WTC11 (cell line): ENCODE results near the gene KIAA1755. TPM values are rescaled to one million over a fixed set of nuclear protein-coding genes. Genes with fewer than 3 reads are reported as not detected.

ENCODE experiments used
- ATAC-seq: fragments of 200-7000 bp; cut with Tn5 transposase; 2 replicates; pipeline ENCODE4 v1.10.0; 2021; ENCODE audit warnings: mild to moderate bottlenecking, moderate library complexity
- CTCF ChIA-PET: fragments of 300-600 bp; sonication (Branson Sonifier 250); formaldehyde crosslinking; loops from one replicate; lab custom pipeline; 2021; ENCODE audit warnings: antibody characterized with exemption; lab: Charles Lee
- POLR2A ChIA-PET: fragments of 350-600 bp; sonication (Branson Sonifier 250); formaldehyde crosslinking; loops from one replicate; lab custom pipeline; 2021; ENCODE audit warnings: antibody characterized with exemption; lab: Charles Lee
- DNase-seq: peaks from one replicate; pipeline ENCODE4 v3.0.0; 2021; ENCODE audit warnings: low spot score
- H3K27ac Mint-ChIP-seq: 2 replicates; pipeline ENCODE4 v1.8.0; 2021; ENCODE audit warnings: mixed read lengths
- H3K27me3 Mint-ChIP-seq: 2 replicates; pipeline ENCODE4 v1.8.0; 2021; ENCODE audit warnings: low read depth, mild to moderate bottlenecking, moderate library complexity, mixed read lengths
- H3K36me3 Mint-ChIP-seq: 2 replicates; pipeline ENCODE4 v1.8.0; 2021; ENCODE audit warnings: mixed read lengths
- H3K4me1 Mint-ChIP-seq: 2 replicates; pipeline ENCODE4 v1.8.0; 2022; ENCODE audit warnings: mixed read lengths
- H3K4me3 Mint-ChIP-seq: 2 replicates; pipeline ENCODE4 v1.8.0; 2021; ENCODE audit warnings: mild to moderate bottlenecking, moderate library complexity, mixed read lengths
- H3K9me3 Mint-ChIP-seq: 2 replicates; pipeline ENCODE4 v1.8.0; 2021; ENCODE audit warnings: mixed read lengths
- AR ChIP-seq: fragments of 250-450 bp; sonication (Bioruptor Pico); IDR thresholded peaks from 2 replicates; pipeline ENCODE4 v1.9.0; 2021; ENCODE audit warnings: mild to moderate bottlenecking
- E2F1 ChIP-seq: sonication (generic); formaldehyde crosslinking; IDR thresholded peaks from 2 replicates; pipeline ENCODE4 v1.8.0; 2022; ENCODE audit warnings: mild to moderate bottlenecking, missing genetic modification reagents
- ELF4 ChIP-seq: sonication (generic); formaldehyde crosslinking; IDR thresholded peaks from 2 replicates; pipeline ENCODE4 v1.8.1; 2022; ENCODE audit warnings: low read depth, mild to moderate bottlenecking, moderate library complexity, missing genetic modification reagents
- FOXP1 ChIP-seq: sonication (generic); formaldehyde crosslinking; IDR thresholded peaks from 2 replicates; pipeline ENCODE4 v1.8.0; 2022; ENCODE audit warnings: missing genetic modification reagents, mild to moderate bottlenecking, moderate library complexity, borderline replicate concordance
- GTF2I ChIP-seq: fragments of 250-450 bp; sonication (Bioruptor Pico); conservative IDR thresholded peaks from 2 replicates; pipeline ENCODE4 v1.4.0; 2021; ENCODE audit warnings: mild to moderate bottlenecking
- IRF1 ChIP-seq: sonication (generic); formaldehyde crosslinking; IDR thresholded peaks from 2 replicates; pipeline ENCODE4 v1.8.0; 2023; ENCODE audit warnings: missing genetic modification reagents
- KAT7 ChIP-seq: sonication (generic); formaldehyde crosslinking; IDR thresholded peaks from 2 replicates; pipeline ENCODE4 v1.8.1; 2023; ENCODE audit warnings: missing genetic modification reagents, mild to moderate bottlenecking, borderline replicate concordance
- MAX ChIP-seq: sonication (generic); formaldehyde crosslinking; IDR thresholded peaks from 2 replicates; pipeline ENCODE4 v1.8.0; 2022; ENCODE audit warnings: mild to moderate bottlenecking, missing genetic modification reagents
- MYBL2 ChIP-seq: sonication (generic); formaldehyde crosslinking; IDR thresholded peaks from 2 replicates; pipeline ENCODE4 v1.8.1; 2023; ENCODE audit warnings: mild to moderate bottlenecking, moderate library complexity, missing genetic modification reagents
- NR2C2 ChIP-seq: sonication (generic); formaldehyde crosslinking; IDR thresholded peaks from 2 replicates; pipeline ENCODE4 v1.8.0; 2022; ENCODE audit warnings: mild to moderate bottlenecking, missing genetic modification reagents
- RELA ChIP-seq: sonication (generic); formaldehyde crosslinking; IDR thresholded peaks from 2 replicates; pipeline ENCODE4 v1.8.1; 2022; ENCODE audit warnings: missing genetic modification reagents, mild to moderate bottlenecking, borderline replicate concordance
- SMAD3 ChIP-seq: sonication (generic); formaldehyde crosslinking; IDR thresholded peaks from 2 replicates; pipeline ENCODE4 v1.8.0; 2022; ENCODE audit warnings: missing genetic modification reagents, mild to moderate bottlenecking, borderline replicate concordance
- SMAD4 ChIP-seq: sonication (generic); formaldehyde crosslinking; IDR thresholded peaks from 2 replicates; pipeline ENCODE4 v1.8.0; 2022; ENCODE audit warnings: mild to moderate bottlenecking, missing genetic modification reagents
- SOX15 ChIP-seq: fragments of 250-450 bp; sonication (Bioruptor Pico); IDR thresholded peaks from 2 replicates; pipeline ENCODE4 v1.9.0; 2021; ENCODE audit warnings: mild to moderate bottlenecking
- TCF7 ChIP-seq: sonication (generic); formaldehyde crosslinking; IDR thresholded peaks from 2 replicates; pipeline ENCODE4 v1.8.0; 2022; ENCODE audit warnings: mild to moderate bottlenecking, low read depth, missing genetic modification reagents, moderate library complexity
- TEAD4 ChIP-seq: sonication (generic); formaldehyde crosslinking; IDR thresholded peaks from 2 replicates; pipeline ENCODE4 v1.8.0; 2022; ENCODE audit warnings: mild to moderate bottlenecking, missing genetic modification reagents
- ZBTB21 ChIP-seq: sonication (generic); formaldehyde crosslinking; IDR thresholded peaks from 2 replicates; pipeline ENCODE4 v1.8.1; 2023; ENCODE audit warnings: mild to moderate bottlenecking, missing genetic modification reagents, borderline replicate concordance
- ZNF232 ChIP-seq: sonication (generic); formaldehyde crosslinking; IDR thresholded peaks from 2 replicates; pipeline ENCODE4 v1.8.0; 2022; ENCODE audit warnings: mild to moderate bottlenecking, missing genetic modification reagents
- ZNF263 ChIP-seq: sonication (generic); formaldehyde crosslinking; IDR thresholded peaks from 2 replicates; pipeline ENCODE4 v1.8.1; 2022; ENCODE audit warnings: low read depth, mild to moderate bottlenecking, moderate library complexity, missing genetic modification reagents
- ZNF317 ChIP-seq: sonication (generic); formaldehyde crosslinking; IDR thresholded peaks from 2 replicates; pipeline ENCODE4 v1.8.1; 2023; ENCODE audit warnings: low read depth, mild to moderate bottlenecking, moderate library complexity, missing genetic modification reagents, borderline replicate concordance
- ZNF423 ChIP-seq: fragments of 250-450 bp; sonication (Bioruptor Pico); IDR thresholded peaks from 2 replicates; pipeline ENCODE4 v2.1.2; 2022; ENCODE audit warnings: mild to moderate bottlenecking, moderate library complexity
- ZNF425 ChIP-seq: fragments of 250-450 bp; sonication (Bioruptor Pico); conservative IDR thresholded peaks from 2 replicates; pipeline ENCODE4 v1.9.0; 2021; ENCODE audit warnings: mild to moderate bottlenecking
- ZNF512 ChIP-seq: sonication (generic); formaldehyde crosslinking; IDR thresholded peaks from 2 replicates; pipeline ENCODE4 v1.8.1; 2022; ENCODE audit warnings: missing genetic modification reagents, borderline replicate concordance
- total RNA-seq: library from RNA; stranded (reverse); gene quantifications from 3 replicates; pipeline ENCODE4 v1.2.3, GENCODE V29; 2021

Gene KIAA1755
- total RNA-seq, 1 experiment from 2014 or later = 0.50 TPM

- Mint-ChIP-seq H3K27ac (no peak overlapping the region; the same call in 1 of the 2 replicates), H3K9me3 (peaks cover 26% of the 10 kb centered on the region)
- DNase-seq = no peak
- ATAC-seq = peak; percentile 41
- POLR2A ChIA-PET = interaction anchor here (0.6 kb wide), 1 partner anchor 175 kb away, joined by 4 read pairs; no protein-coding TSS in a partner anchor
- no peak for TF ChIP-seq AR
- no peak for TF ChIP-seq ZNF423 (CRISPR knock-in tag)
- TF ChIP-seq KAT7 (CRISPR knock-in tag) = no peak
- TF ChIP-seq ZNF263 = 0 out of 2 replicates have a peak, but pooled peaks have one; percentile 42
- TF ChIP-seq, all 79 proteins: peak for 1
- Mint-ChIP-seq H3K36me3 (peaks cover 11% of the 10 kb centered on the region), H3K4me1 (peaks cover 11% of the 10 kb centered on the region; the same call in 1 of the 2 replicates), H3K27me3 (no peaks in the 10 kb centered on the region; the same call in 1 of the 2 replicates), H3K4me3 (no peak overlapping the region)
- CTCF ChIA-PET = interaction anchor here (0.8 to 1.3 kb wide), 4 partner anchors 27 to 205 kb away, joined by 3 to 7 read pairs (median 4); no protein-coding TSS in a partner anchor
Observed at GRCh38 chr20:38278131-38278530, 17.6 kb upstream of the KIAA1755 start.

GRCh38 chr20:38277691-38278090 is 17.2 kb upstream of the KIAA1755 start:
- peaks cover 11% of the 10 kb centered on the region; the same call in 1 of the 2 replicates for H3K4me1 Mint-ChIP-seq
- H3K4me3 Mint-ChIP-seq = no peak overlapping the region
- H3K9me3 Mint-ChIP-seq = peaks cover 22% of the 10 kb centered on the region
- ChIA-PET CTCF (interaction anchor here (0.8 to 1.3 kb wide), 4 partner anchors 27 to 204 kb away, joined by 3 to 7 read pairs (median 4); no protein-coding TSS in a partner anchor), POLR2A (interaction anchor here (0.6 kb wide), 1 partner anchor 174 kb away, joined by 4 read pairs; no protein-coding TSS in a partner anchor)
- peaks cover 11% of the 10 kb centered on the region for H3K36me3 Mint-ChIP-seq
- TF ChIP-seq SMAD4 (CRISPR knock-in tag) = no peak
- ATAC-seq = no peak
- no peaks in the 10 kb centered on the region; the same call in 1 of the 2 replicates for H3K27me3 Mint-ChIP-seq
- no peak for DNase-seq
- H3K27ac Mint-ChIP-seq = no peak overlapping the region

- H3K9me3 Mint-ChIP-seq = peaks cover 20% of the 10 kb centered on the region
- CTCF ChIA-PET = interaction anchor here (0.8 to 1.2 kb wide), 2 partner anchors 56 to 204 kb away, joined by 3 to 7 read pairs; no protein-coding TSS in a partner anchor
Observed at GRCh38 chr20:38277285-38277684, 16.8 kb upstream of the KIAA1755 start.

More at GRCh38 chr20:38277285-38277684, 16.8 kb upstream of the KIAA1755 start:
- ATAC-seq = no peak
- Mint-ChIP-seq H3K27me3 (no peaks in the 10 kb centered on the region; the same call in 1 of the 2 replicates), H3K36me3 (peaks cover 11% of the 10 kb centered on the region), H3K4me3 (no peak overlapping the region), H3K27ac (no peak overlapping the region), H3K4me1 (peaks cover 11% of the 10 kb centered on the region; the same call in 1 of the 2 replicates)
- POLR2A ChIA-PET = no interaction called here
- TF ChIP-seq TCF7 (CRISPR knock-in tag) (no peak), NR2C2 (CRISPR knock-in tag) (no peak), SOX15 (CRISPR knock-in tag) (no peak), ZNF512 (CRISPR knock-in tag) (no peak), ZNF425 (CRISPR knock-in tag) (no peak), GTF2I (no peak), MAX (CRISPR knock-in tag) (no peak), IRF1 (CRISPR knock-in tag) (no peak), ZNF317 (CRISPR knock-in tag) (no peak), ZNF232 (CRISPR knock-in tag) (no peak), ZBTB21 (CRISPR knock-in tag) (no peak), ZNF263 (no peak), FOXP1 (CRISPR knock-in tag) (no peak), MYBL2 (CRISPR knock-in tag) (no peak), SMAD3 (no peak), E2F1 (CRISPR knock-in tag) (no peak), ELF4 (CRISPR knock-in tag) (no peak), TEAD4 (CRISPR knock-in tag) (no peak), RELA (no peak)
- TF ChIP-seq, all 79 proteins: peak for 0
- DNase-seq = no peak
